GM23248 (cell line): Measurements from ENCODE around the gene TEX52. TPM values are rescaled to one million over a fixed set of nuclear protein-coding genes. Genes with fewer than 3 reads are reported as not detected.

Experiments
- DNase-seq: peaks from one replicate; pipeline ENCODE4 v3.0.0-alpha.2; 2015
- H2AFZ ChIP-seq: fragments of 200-600 bp; sonication (generic); 2 replicates; pipeline ENCODE4 v1.6.1; 2016; ENCODE audit warnings: antibody characterized with exemption
- H3F3A ChIP-seq: fragments of 200-600 bp; sonication (generic); 2 replicates; pipeline ENCODE4 v1.6.1; 2016; ENCODE audit warnings: mild to moderate bottlenecking, antibody characterized with exemption, mixed run types; ENCODE audit not compliant: insufficient read depth
- H3K27ac ChIP-seq: fragments of 200-600 bp; sonication (generic); 2 replicates; pipeline ENCODE4 v1.5.1; 2016; ENCODE audit warnings: mild to moderate bottlenecking
- H3K27me3 ChIP-seq: fragments of 200-600 bp; sonication (generic); replicated peaks from 2 replicates; pipeline ENCODE4 v1.6.1; 2016; ENCODE audit warnings: mild to moderate bottlenecking; ENCODE audit not compliant: insufficient read depth
- H3K36me3 ChIP-seq: fragments of 200-600 bp; sonication (generic); 2 replicates; pipeline ENCODE4 v1.6.1; 2016; ENCODE audit warnings: low read depth, mild to moderate bottlenecking
- H3K4me1 ChIP-seq: fragments of 200-600 bp; sonication (generic); 2 replicates; pipeline ENCODE4 v1.6.1; 2016; ENCODE audit warnings: mild to moderate bottlenecking; ENCODE audit not compliant: insufficient read depth
- H3K4me2 ChIP-seq: fragments of 200-600 bp; sonication (generic); one replicate; pipeline ENCODE4 v1.6.1; 2016; ENCODE audit warnings: mild to moderate bottlenecking; ENCODE audit not compliant: unreplicated experiment
- H3K4me3 ChIP-seq: fragments of 200-600 bp; sonication (generic); 2 replicates; pipeline ENCODE4 v1.5.1; 2016; ENCODE audit warnings: mild to moderate bottlenecking
- H3K79me2 ChIP-seq: fragments of 200-600 bp; sonication (generic); 2 replicates; pipeline ENCODE4 v1.6.1; 2016; ENCODE audit warnings: mild to moderate bottlenecking; ENCODE audit not compliant: insufficient read depth
- H3K9ac ChIP-seq: fragments of 200-600 bp; sonication (generic); 2 replicates; pipeline ENCODE4 v1.6.1; 2016; ENCODE audit warnings: mild to moderate bottlenecking
- H3K9me2 ChIP-seq: fragments of 200-600 bp; sonication (generic); 2 replicates; pipeline ENCODE4 v1.6.1; 2016; ENCODE audit warnings: mixed run types, mild to moderate bottlenecking, moderate library complexity; ENCODE audit not compliant: insufficient read depth
- H3K9me3 ChIP-seq: fragments of 200-600 bp; sonication (generic); one replicate; pipeline ENCODE4 v1.6.1; 2017; ENCODE audit warnings: low read depth
- H4K20me1 ChIP-seq: fragments of 200-600 bp; sonication (generic); 2 replicates; pipeline ENCODE4 v1.6.0; 2016; ENCODE audit not compliant: insufficient read depth
- EZH2 ChIP-seq: fragments of 200-600 bp; sonication (generic); IDR thresholded peaks from 2 replicates; pipeline ENCODE4 v1.6.1; 2018; ENCODE audit warnings: antibody characterized with exemption, mild to moderate bottlenecking; ENCODE audit not compliant: insufficient read depth, poor library complexity, severe bottlenecking
- EZH2phosphoT487 ChIP-seq: fragments of 200-600 bp; sonication (generic); IDR thresholded peaks from 2 replicates; pipeline ENCODE4 v1.6.1; 2018; ENCODE audit warnings: antibody characterized with exemption, moderate library complexity, mild to moderate bottlenecking, low read depth; ENCODE audit not compliant: insufficient read depth
- WGBS, 2 experiments: methylation state at CpG; one replicate each; pipeline ENCODE4 v1.1.6; 2015 to 2017; ENCODE audit warnings: low lambda C conversion rate in 2 of 2, low coverage in 1 of 2; ENCODE audit errors: missing lambda C conversion rate in 2 of 2; 5-methylcytosine and 5-hydroxymethylcytosine counted together
- in situ Hi-C: fragments of 300-500 bp; cut with MboI; formaldehyde crosslinking; loops from 2 replicates; pipeline ENCODE4 v1.15.0; 2020
- polyA plus RNA-seq: library from polyadenylated mRNA; unstranded; fragments of >200 nt; fragmentation: Nextera tagmentation; extraction: Ambion mirVana; gene quantifications from 2 replicates; pipeline ENCODE4 v1.2.1, GENCODE V29; 2016
- total RNA-seq: library from RNA; depleted of rRNA; stranded (reverse); fragments of >200 nt; shearing (Covaris generic); gene quantifications from 2 replicates; pipeline ENCODE4 v1.2.3, GENCODE V29; 2014

Gene TEX52
- total and polyA plus RNA-seq, 2 experiments from 2014 or later: not detected

DNA sequence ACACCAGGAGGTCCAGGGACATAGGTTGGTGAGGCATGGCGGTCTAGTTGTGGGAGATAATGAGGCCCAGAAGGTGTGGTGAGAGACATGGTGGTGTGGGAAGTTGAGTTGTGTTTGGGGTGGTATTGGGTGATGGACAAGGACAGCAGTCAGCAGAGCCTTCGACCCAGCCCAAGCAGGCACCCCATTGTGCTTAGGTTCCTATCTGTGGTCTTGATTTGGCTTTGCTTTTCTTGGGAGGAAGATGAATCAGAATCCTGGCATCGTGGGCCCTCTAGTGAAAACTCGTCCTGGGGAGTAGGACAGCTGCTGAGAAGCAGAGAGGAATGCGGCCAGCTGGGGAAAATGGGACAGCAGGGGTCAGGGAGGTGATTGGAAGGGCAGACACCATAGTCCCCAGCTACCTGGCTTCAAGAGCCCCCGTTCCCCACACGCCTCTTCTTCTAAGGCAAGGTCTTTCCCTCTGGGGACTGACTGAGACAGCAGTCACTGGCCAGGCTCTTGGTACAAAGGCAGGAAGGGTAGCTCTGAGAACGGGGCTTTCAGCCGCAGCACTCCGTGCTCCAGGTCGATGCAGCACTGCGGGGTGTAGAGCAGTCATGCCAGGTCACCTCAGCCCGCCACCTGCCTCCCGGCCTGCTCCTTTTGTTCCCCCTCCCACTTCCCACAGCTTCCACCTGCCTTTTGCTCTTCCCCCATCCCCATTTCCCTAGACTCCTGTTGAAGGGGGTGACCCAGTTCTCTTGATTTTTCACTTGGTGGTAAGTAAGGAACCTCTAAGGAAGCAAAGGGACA, 29.9 kb downstream of the TEX52 start:
- H3K4me3 ChIP-seq: no peak overlapping the region
- no peak overlapping the region for H3K4me2 ChIP-seq
- peaks cover 6% of the 10 kb centered on the region; the same call in 1 of the 2 replicates for H3K36me3 ChIP-seq
- H3F3A ChIP-seq: no peaks in the 10 kb centered on the region
- H3K9me3 ChIP-seq: no peaks in the 10 kb centered on the region
- no peaks in the 10 kb centered on the region for H3K4me1 ChIP-seq
- WGBS, 2 experiments: 95% methylated on average over 13 to 14 of the region's 14 CpGs
- H3K27ac ChIP-seq: no peak overlapping the region
- no peak overlapping the region for H3K9ac ChIP-seq
- in situ Hi-C loops: no loop called here
- H4K20me1 ChIP-seq: no peaks in the 10 kb centered on the region
- no peaks in the 10 kb centered on the region for H3K79me2 ChIP-seq
- no peaks in the 10 kb centered on the region for H3K9me2 ChIP-seq
- H2AFZ ChIP-seq: no peak overlapping the region
- no peak for DNase-seq
- no peaks in the 10 kb centered on the region for H3K27me3 ChIP-seq
- no peak for TF ChIP-seq EZH2phosphoT487
- no peak for TF ChIP-seq EZH2

GRCh38 chr12:2826036-2826435, 30.8 kb downstream of the TEX52 start:
- TF ChIP-seq EZH2 (no peak), EZH2phosphoT487 (no peak)
- Histone ChIP-seq H3K9me2 (no peaks in the 10 kb centered on the region), H2AFZ (no peak overlapping the region), H3K9me3 (no peaks in the 10 kb centered on the region), H3F3A (no peaks in the 10 kb centered on the region), H3K36me3 (peaks cover 6% of the 10 kb centered on the region; the same call in 1 of the 2 replicates), H3K4me2 (no peak overlapping the region), H3K27me3 (no peaks in the 10 kb centered on the region), H3K4me3 (no peak overlapping the region), H3K27ac (no peak overlapping the region), H4K20me1 (no peaks in the 10 kb centered on the region), H3K4me1 (no peaks in the 10 kb centered on the region), H3K9ac (no peak overlapping the region), H3K79me2 (no peaks in the 10 kb centered on the region)
- 93 to 96% methylated on average over 3 of the region's 3 CpGs for WGBS, 2 experiments
- in situ Hi-C loops: no loop called here
- DNase-seq: no peak

DNA sequence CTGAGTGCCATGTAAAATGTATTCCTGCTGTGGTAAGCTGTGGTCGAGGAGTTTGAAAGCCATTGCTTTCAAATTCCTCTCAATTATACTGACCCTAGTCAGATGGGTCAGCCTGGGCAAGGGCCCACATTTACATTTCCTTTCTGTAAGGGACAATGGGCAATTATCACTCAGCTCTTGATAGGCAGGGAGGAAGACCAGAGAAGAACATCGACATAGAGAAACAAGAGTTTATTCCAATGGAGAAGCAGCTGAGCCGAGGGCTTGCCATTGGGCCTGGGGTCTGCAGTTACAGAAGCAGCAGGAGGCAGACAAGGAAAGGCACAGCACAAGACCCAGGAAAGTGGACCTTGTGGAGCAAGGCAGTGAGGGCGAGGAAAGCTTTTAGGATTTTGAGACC, 31.7 kb downstream of the TEX52 start:
- Histone ChIP-seq H3K9me2 (no peaks in the 10 kb centered on the region), H3K4me2 (no peak overlapping the region), H4K20me1 (no peaks in the 10 kb centered on the region), H3K27me3 (no peaks in the 10 kb centered on the region), H3K9ac (no peak overlapping the region), H3K9me3 (no peaks in the 10 kb centered on the region), H3K4me3 (no peak overlapping the region), H2AFZ (no peak overlapping the region), H3K36me3 (peaks cover 6% of the 10 kb centered on the region; the same call in 1 of the 2 replicates), H3F3A (no peaks in the 10 kb centered on the region), H3K4me1 (no peaks in the 10 kb centered on the region), H3K79me2 (no peaks in the 10 kb centered on the region), H3K27ac (no peak overlapping the region)
- WGBS, 2 experiments: 85 to 87% methylated on average over 4 of the region's 4 CpGs
- no peak for TF ChIP-seq EZH2
- no peak for TF ChIP-seq EZH2phosphoT487
- in situ Hi-C loops: no loop called here
- no peak for DNase-seq

GRCh38 chr12:2824541-2824940, 32.3 kb downstream of the TEX52 start:
- no peaks in the 10 kb centered on the region for H3K4me1 ChIP-seq
- no peaks in the 10 kb centered on the region for H3K27me3 ChIP-seq
- no peak overlapping the region for H3K4me3 ChIP-seq
- H3K27ac ChIP-seq: no peak overlapping the region
- no peaks in the 10 kb centered on the region for H3F3A ChIP-seq
- no peak overlapping the region for H2AFZ ChIP-seq
- in situ Hi-C loops: no loop called here
- H3K36me3 ChIP-seq: peaks cover 6% of the 10 kb centered on the region; the same call in 1 of the 2 replicates
- no peak overlapping the region for H3K9ac ChIP-seq
- no peaks in the 10 kb centered on the region for H3K79me2 ChIP-seq
- 83 to 87% methylated on average over 6 of the region's 6 CpGs for WGBS, 2 experiments
- H3K9me2 ChIP-seq: no peaks in the 10 kb centered on the region
- TF ChIP-seq EZH2 (no peak), EZH2phosphoT487 (no peak)
- H4K20me1 ChIP-seq: no peaks in the 10 kb centered on the region
- no peak overlapping the region for H3K4me2 ChIP-seq
- DNase-seq: no peak
- no peaks in the 10 kb centered on the region for H3K9me3 ChIP-seq
